Femur (tissue), 1 donor: ENCODE results near the gene RNF148.

ENCODE experiments used
- DNase-seq: peaks from one replicate; pipeline ENCODE4 v3.0.0-alpha.2; 2017

RNF148 gene, protein sequence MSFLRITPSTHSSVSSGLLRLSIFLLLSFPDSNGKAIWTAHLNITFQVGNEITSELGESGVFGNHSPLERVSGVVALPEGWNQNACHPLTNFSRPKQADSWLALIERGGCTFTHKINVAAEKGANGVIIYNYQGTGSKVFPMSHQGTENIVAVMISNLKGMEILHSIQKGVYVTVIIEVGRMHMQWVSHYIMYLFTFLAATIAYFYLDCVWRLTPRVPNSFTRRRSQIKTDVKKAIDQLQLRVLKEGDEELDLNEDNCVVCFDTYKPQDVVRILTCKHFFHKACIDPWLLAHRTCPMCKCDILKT

GRCh38 chr7:122702872-122703510 lies at the start of gene RNF148:
Gene RNF148, minus strand, starts transcription at chr7:122702922. Its CDS starts 172 bp downstream, at chr7:122702750.
- no peak for DNase-seq

- DNase-seq = no peak
Measured at GRCh38 chr7:122750389-122750788, 47.7 kb upstream of the RNF148 start.

DNA sequence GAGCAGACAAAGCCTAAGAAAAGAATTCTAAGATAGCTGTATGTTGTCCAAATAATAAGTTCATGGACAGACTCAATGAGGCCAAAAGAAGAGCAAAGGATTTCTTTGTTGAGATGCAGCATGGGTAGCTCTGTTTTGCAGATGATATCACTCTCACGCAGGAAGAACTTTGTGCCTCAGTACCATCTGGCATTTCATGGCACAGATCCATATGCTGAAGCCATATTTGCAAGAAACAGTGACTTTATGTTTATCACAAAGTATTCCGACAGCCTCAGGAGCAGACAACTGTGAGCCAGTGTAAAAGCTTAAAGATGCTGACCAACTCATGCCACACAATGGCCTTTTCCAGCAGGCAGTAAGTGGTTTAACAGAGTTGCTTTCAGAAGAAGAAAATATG lies 45.5 kb upstream of the RNF148 start:
- DNase-seq = no peak

GRCh38 chr7:122746948-122747347 lies 44.2 kb upstream of the RNF148 start:
- DNase-seq = no peak

DNA sequence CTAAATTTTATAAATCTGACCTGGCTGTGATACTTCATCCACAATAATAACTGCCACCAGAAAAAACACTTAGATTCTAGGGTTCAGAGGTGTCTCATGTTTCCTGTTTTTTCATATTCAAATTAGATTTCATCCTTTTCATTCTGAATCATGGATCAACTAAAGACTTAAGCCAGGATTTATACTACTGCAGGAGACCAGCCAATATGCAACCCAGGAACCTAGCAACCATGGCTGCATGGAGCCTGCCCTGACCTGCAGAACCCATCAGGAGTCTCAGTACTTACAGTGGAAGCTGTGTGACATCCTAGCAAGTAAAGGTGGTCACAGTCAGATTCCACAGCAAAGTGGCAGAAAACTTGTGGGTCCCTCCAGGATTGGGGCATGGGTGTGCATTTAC lies 40.5 kb upstream of the RNF148 start:
- no peak for DNase-seq

DNA sequence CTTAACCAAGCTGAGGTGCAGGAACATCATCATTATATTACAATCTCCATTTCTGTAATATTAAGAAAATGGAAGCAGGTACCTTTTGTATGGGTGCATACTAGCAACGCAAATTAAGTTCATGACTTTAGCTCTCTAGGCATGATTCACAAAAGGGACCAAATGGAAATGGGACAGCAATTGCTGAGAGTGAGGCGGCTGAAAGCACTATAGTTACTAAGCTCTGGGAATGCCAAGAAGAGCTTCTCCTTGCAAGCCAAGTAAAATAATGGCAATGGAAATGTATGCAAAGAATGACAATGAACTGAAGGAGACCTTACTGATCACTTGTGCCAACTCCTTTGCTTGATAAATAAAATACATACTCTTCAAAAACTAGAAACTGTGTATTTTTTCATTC lies 36.2 kb upstream of the RNF148 start:
- DNase-seq = no peak

GRCh38 chr7:122736183-122736582 lies 33.5 kb upstream of the RNF148 start:
- DNase-seq = no peak

DNA sequence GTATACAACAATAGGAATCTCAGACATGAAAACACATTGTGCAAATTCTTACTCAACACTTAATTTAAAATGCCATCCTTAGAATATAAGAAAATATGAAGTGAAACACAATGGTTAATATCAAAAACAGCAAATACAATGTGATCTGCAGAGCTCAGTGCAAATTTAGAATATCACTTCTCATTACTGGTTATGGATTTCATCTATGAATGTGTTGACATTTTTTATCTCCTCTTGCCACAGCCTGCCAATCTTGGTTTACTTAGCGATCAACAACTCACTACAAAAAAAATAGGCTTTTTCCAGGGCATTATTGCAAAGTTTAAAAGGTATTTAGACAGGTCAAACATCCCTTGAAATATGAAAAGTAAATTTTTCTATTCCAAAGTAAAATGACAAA lies 25.0 kb upstream of the RNF148 start:
- DNase-seq = no peak

GRCh38 chr7:122727354-122727753 lies 24.6 kb upstream of the RNF148 start:
- DNase-seq = no peak

- DNase-seq = no peak
Measured at GRCh38 chr7:122726881-122727280, 24.2 kb upstream of the RNF148 start.

GRCh38 chr7:122724366-122724765 lies 21.6 kb upstream of the RNF148 start:
- no peak for DNase-seq

GRCh38 chr7:122719010-122719578 lies 16.4 kb upstream of the RNF148 start:
- no peak for DNase-seq

GRCh38 chr7:122717356-122718089 lies 14.8 kb upstream of the RNF148 start:
- DNase-seq = no peak

- DNase-seq = no peak
Measured at GRCh38 chr7:122715183-122715582, 12.5 kb upstream of the RNF148 start.

DNA sequence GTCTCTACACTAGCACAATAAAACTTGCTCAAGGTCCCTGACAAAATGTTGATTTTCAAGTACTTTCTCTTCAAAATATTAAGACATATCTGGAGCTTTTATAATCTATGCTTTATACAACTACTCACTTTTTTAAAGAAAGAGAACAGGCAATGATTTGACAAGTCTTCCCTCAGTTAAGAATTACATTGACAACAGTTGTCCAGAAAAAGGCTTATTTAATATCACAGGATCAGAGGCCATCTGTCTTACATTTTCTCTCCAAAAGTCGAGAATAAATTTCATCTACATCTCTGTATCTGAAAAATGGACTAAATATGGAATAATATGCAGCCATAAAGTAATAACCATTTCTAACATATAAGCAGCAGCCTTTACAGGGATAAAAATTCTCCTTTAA lies 8.2 kb upstream of the RNF148 start:
- no peak for DNase-seq

- no peak for DNase-seq
Measured at GRCh38 chr7:122709930-122710646, 7.4 kb upstream of the RNF148 start.

DNA sequence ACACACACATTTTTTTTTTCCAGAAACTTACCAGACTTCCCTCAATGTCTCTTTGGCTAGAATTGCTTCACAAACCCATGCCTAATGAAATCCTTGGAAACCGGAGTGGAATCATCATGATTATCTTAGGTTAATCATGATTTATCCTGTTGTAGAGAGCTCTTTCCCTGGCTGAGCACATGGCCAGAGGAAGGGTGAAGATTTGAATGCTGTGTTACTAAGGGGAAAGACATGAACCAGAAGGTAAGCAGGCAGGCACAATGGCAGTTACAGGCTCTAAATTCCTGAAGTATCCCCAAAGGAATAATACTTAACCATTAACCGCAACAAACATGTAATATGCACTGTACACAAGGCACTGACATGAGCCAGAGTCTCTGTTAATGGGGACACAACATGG lies 4.1 kb upstream of the RNF148 start:
- no peak for DNase-seq

DNA sequence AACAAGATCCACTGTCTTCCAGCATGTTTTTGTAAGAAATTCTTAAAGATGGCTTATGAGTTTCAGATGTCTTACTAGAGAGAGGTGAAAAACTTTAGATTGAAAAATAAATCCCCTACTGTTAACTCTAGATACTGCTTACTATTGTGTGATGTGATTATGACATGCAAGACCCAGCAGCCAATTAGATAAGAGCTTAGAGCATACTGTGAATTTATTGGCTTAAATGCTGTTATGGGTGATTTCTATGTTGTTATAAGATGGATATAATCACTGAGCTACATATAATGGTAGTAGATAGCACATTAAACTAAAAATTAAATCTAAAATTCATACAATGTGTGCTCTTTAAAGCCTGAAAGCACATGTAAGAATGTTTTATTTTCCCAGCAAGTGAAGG lies 3.7 kb downstream of the RNF148 start, which contains the start of gene RNF133:
RNF133 (minus strand) TSS at position 101 of the 400 bp plus-strand sequence. CDS start 199 bp downstream, outside the sequence.
- DNase-seq = no peak

DNA sequence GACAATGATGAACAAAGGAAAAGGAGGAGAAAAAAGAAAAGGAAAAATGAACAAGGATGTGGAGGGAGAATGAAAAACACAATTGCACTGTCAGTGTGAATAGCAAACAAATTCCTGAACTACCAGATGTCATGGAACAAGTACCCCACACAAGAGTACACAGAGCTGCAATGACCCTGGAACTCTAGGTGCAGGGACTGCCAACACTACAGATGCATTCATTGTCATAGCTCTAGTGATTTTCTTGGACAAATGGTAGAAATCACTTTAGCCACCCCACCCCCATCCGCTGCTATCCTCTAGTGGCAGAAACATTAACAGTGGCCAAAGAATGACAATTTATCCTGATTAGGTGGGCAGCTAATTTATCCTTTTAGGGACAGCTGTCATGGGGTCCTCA lies 6.9 kb downstream of the RNF148 start:
- DNase-seq = no peak

- no peak for DNase-seq
Measured at GRCh38 chr7:122694697-122695096, 8.0 kb downstream of the RNF148 start.

GRCh38 chr7:122692769-122693309 lies 9.9 kb downstream of the RNF148 start:
- no peak for DNase-seq

DNA sequence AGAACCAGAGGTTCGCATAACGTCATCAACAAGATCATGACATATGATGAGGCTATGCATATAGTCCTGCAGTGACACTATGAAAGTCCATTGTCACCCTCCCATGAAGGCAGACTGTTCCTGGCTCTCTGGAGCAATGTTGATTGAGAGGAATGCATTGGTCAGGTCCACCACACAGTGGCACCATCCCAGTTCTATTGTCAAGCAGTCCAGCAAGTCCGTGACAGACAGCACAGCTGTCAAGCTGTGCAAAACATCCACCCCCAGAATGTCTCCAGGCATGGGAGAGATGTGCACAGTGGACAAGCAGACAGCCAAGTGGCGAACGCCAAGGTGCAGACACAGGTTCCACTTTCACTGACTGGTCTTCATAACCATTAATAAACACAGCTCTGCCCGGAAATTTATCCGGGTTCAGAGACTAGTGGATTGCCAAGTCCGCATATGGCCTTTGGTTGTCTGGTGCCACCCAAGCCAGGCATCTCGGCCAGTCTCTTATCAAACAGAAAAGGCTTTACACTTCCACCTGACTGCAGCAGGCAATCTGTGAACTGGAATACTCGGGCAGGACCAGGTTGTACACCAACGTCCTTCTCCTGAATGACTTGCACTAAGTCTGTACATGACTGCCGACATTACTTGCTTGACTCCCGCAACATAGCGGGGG lies 11.0 kb downstream of the RNF148 start:
- no peak for DNase-seq
